GM10266 (cell line): ENCODE results near the gene LRTM2.

ENCODE experiments used
- DNase-seq: peaks from one replicate; pipeline ENCODE4 v3.0.0; 2012; ENCODE audit errors: extremely low spot score
- CTCF ChIP-seq: IDR thresholded peaks from 2 replicates; pipeline ENCODE4 v1.5.1; 2012; ENCODE audit warnings: mild to moderate bottlenecking, low read depth; ENCODE audit not compliant: control insufficient read depth, insufficient read depth; ENCODE audit errors: missing control alignments

Gene LRTM2

GRCh38 chr12:1798641-1799020 lies 21.7 kb upstream of the LRTM2 start:
- DNase-seq, result peak; percentile 7
- no peak for TF ChIP-seq CTCF

- DNase-seq, result no peak
Observed at GRCh38 chr12:1799051-1799881, 21.1 kb upstream of the LRTM2 start.

GRCh38 chr12:1799882-1800400 lies 20.4 kb upstream of the LRTM2 start:
- no peak for TF ChIP-seq CTCF

More at GRCh38 chr12:1799051-1799881, 21.1 kb upstream of the LRTM2 start:
- TF ChIP-seq CTCF, result no peak

GRCh38 chr12:1800401-1801302 lies 19.7 kb upstream of the LRTM2 start:
- TF ChIP-seq CTCF, result peak; percentile 36
- DNase-seq, result peak; percentile 22

More at GRCh38 chr12:1799882-1800400, 20.4 kb upstream of the LRTM2 start:
- peak; percentile 3 for DNase-seq

- peak; percentile 8 for DNase-seq
- no peak for TF ChIP-seq CTCF
Observed at GRCh38 chr12:1801303-1801975, 18.9 kb upstream of the LRTM2 start.

GRCh38 chr12:1803736-1804135 lies 16.6 kb upstream of the LRTM2 start:
- DNase-seq, result no peak
- no peak for TF ChIP-seq CTCF
